ENCODE data around the gene ANXA2R.
A peak's percentile ranks its signal among the peaks of the same experiment; 100 is the strongest.
"Not testable (repeated sequence)": the region's sequence is repeated elsewhere in the genome, so short reads cannot be mapped to it uniquely, and the experiment has no call there.

ANXA2R gene

GRCh38 chr5:43040287-43041098 lies at the start of gene ANXA2R:
Gene ANXA2R, minus strand, starts transcription at chr5:43040319. Its CDS starts 273 bp downstream, at chr5:43040046.
- DNase-seq (ENCODE audit: low read depth in 2 of 2) = peak; percentile 84 to 92

DNA sequence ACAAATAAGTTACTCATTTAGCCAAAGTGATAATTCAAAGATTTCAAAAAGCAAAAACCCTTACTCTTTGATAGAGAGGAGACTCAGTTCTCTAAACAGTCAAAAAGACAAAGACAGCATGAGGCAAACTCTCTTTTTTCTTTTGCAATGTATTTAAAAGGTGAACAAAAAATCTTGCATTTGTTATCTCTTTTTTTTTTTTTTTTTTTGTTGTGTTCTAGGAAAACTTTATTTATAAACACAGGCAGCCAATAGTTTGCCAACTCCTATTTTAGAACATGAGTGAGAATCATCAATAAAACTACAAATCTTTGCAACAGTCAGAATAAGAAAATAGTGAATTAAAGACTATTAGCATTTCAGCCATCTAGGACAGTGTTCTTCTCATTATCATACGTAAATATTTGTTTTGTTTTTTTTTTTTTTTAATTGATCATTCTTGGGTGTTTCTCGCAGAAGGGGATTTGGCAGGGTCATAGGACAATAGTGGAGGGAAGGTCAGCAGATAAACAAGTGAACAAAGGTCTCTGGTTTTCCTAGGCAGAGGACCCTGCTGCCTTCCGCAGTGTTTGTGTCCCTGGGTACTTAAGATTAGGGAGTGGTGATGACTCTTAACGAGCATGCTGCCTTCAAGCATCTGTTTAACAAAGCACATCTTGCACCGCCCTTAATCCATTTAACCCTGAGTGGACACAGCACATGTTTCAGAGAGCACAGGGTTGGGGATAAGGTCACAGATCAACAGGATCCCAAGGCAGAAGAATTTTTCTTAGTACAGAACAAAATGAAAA lies 46.2 kb upstream of the ANXA2R start:
- DNase-seq (ENCODE audit: low read depth in 2 of 2) = not testable (repeated sequence)

GRCh38 chr5:43085453-43085852 lies 45.3 kb upstream of the ANXA2R start:
- DNase-seq (ENCODE audit: low read depth in 2 of 2) = no peak

GRCh38 chr5:43084468-43084867 lies 44.3 kb upstream of the ANXA2R start:
- DNase-seq (ENCODE audit: low read depth in 2 of 2) = not testable (repeated sequence)

DNA sequence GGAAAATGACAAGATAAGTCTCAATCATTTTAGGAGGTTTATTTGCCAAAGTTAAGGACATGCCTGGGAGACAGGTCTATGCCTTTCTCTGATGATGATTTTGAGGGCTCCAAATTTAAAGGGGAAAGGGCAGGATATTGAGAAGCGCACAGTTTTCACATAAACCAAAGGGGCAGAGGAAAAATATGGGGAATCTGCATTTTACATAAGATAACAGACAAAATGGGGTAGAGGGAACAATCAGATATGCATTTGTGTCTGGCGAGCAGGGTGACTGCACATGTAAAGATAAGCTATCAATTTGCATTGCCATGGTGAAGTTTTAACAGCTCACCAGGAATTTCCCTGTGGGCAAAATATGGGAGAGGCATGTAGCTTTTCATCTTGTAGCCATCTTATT lies 41.2 kb upstream of the ANXA2R start:
- not testable (repeated sequence) for DNase-seq (ENCODE audit: low read depth in 2 of 2)

- no peak for DNase-seq (ENCODE audit: low read depth in 2 of 2)
Observed at GRCh38 chr5:43078956-43079355, 38.8 kb upstream of the ANXA2R start.

DNA sequence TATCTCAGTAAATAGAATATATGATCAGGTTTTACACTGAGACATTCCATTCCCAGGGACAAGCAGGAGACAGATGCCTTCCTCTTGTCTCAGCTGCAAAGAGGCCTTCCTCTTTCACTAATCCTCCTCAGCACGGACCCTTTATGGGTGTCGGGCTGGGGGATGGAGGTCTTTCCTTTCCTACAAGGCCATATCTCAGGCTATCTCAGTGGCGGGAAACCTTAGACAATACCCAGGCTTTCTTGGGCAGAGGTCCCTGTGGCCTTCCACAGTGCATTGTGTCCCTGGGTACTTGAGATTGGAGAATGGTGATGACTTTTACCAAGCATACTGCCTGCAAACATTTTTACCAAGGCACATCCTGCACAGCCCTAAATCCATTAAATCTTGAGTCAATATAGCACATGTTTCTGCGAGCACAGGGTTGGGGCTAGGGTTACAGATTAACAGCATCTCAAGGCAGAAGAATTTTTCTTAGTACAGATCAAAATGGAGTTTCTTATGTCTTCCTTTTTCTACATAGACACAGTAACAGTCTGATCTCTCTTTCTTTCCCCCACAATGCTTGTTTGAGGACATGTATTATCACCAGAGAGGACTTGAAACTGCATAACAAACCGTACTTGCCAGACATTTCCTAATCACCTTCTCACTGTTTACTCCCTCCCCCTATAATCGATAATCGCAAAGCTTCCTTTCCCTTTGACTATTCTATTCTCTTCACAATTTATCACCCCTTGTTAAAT lies 37.5 kb upstream of the ANXA2R start:
- DNase-seq (ENCODE audit: low read depth in 2 of 2) = not testable (repeated sequence)

DNA sequence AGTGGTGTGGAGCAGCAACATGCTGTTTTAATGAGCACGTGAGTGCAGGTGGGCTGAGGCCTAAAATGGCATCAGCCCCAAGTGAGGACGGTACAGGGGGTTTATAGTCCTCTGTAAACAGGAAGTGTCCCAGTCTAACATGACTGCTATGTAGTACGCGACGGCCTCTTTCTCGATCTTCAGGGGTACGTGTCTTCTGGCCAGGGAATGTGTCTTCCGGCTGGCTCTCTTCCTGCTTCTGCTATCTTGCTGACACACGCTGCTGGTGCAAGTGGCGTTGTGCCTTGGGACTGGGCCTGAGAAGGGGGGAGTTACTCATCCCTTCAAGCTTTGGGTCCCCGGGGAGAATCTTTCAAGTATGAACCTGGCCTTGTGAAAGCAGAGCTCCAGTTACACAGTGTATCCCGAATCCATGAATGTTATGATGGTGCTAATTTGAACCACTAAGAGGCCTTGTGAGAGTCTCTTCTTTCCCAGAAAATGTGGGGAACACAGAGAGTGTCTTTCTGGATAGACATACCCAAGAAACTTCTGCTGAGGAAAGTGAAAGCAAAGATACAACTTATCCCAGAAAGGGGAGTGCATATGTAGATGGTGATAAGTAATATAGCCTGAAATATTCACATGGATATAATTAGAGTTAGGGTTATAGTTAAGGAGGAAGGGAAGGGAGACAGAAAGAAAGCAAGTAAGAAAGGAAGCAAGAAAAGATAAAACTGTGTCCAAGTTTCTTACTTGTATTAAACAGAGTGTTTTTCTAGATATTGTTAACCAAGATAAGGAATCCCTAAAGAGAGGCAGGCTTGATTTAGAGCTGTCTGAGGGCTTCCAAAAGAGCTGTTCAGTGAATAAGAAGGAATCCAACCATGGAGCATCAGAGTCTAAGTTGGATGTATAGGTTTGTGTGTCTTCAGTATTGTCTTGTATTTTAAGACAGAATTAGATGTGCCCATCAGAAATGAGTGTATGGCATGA lies 35.5 kb upstream of the ANXA2R start:
- DNase-seq (ENCODE audit: low read depth in 2 of 2) = no peak

GRCh38 chr5:43074987-43075318 lies 34.8 kb upstream of the ANXA2R start:
- no peak for DNase-seq (ENCODE audit: low read depth in 2 of 2)

DNA sequence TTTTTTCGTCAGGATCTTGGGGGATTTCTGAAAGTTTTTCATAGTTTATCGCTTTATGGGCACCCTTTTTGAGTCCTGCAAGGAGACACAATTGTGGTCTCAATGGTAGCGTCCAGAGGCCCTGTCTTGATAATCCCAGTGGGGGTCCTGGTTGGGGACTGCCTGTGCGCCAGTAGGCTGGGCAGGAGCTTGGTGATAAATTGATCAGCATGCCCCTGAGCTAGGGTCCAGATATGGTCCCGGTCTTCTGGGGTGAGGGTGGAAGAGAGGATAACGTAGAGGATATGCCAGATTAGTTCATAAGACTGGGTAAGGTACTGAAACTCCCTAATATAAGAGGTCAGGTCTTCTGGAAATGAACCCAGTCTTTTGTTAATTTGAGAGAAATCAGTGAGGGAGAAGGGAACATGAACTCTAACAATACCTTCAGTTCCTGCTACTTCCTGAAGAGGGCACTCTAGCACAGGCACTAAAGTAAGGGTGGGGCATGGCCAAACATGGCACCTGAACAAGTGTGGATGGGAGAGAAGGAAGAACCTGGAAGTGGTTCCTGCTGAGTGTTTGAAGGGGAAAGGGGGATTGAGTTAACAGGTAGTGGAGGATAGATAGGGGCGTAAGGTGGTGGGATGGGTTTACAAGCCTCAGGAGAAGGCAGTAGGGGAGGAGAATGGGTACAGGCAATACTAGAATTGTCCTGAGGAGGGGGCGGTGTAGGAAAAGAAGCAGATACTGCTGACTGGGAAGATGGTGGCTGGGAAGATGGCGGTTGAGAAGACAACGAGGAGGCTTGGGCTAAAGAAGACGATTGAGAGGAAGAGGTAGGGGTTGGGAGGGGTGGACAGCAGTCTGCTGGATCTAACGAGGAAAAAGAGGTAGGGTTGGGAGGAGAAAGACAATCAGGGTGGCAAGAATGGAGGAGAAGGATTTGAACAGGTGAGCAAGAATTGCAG lies 33.8 kb upstream of the ANXA2R start:
- no peak for DNase-seq (ENCODE audit: low read depth in 2 of 2)

GRCh38 chr5:43069401-43069720 lies 29.2 kb upstream of the ANXA2R start:
- DNase-seq (ENCODE audit: low read depth in 2 of 2) = not testable (repeated sequence)

DNA sequence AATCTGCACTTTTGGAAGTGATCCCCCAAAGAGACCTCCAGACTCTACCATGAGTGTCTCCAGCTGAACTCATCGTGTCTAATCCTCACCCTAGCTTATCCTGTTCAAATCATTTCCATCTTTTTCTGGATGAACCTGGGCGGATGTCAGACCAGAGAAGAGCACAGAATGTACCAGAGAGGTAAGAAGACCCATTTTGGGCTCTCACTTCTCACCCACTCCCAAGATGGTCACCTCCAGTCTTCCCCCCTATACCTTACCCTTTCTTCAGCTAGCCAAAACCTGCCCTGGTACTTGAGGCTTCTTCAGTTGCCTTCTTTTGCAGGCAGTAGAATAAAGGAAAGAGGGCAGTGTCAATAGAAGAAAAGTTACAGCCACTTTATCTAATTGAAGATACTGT lies 27.9 kb upstream of the ANXA2R start:
- no peak for DNase-seq (ENCODE audit: low read depth in 2 of 2)

- DNase-seq (ENCODE audit: low read depth in 2 of 2) = peak; percentile 77 to 78
Observed at GRCh38 chr5:43066799-43067741, 27.0 kb upstream of the ANXA2R start.

DNA sequence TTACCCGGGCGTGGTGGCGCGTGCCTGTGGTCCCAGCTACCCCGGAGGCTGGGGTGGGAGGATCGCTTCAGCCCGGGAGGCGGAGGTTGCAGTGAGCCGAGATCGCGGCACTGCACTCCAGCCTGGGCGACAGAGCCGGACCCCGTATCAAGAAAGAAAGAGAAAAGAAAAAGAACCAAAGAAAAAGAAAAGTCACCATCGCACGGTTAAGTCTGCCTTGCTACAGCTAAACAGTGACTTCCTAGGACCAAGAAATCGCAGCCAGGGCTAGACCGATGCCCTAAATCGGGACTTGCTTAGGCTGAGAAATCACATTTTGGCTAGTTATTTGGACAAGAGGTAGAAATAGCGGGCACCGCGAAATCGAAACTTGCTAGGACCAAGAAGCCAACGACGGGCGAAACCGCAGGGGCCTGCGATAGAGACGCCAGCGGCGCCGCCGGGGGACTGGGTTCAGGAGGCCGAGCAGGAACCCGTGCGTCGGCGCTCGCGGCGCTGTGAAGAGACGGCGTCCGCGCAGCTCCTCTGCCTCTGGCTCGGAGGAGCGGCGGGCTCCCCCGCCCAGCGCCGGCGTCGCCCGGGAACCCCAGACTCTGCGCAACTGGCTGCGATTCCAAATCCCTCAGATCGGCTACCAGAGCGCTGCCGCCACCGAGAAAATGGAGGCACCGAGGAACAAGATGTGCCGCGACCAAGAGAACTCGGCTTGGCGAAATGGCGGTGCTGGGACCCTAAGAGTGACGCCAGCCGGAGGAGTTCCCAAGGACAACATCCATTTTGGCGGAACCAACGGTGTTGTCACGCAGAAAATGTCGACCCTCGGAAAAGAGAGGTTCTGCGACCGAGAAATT lies 26.1 kb upstream of the ANXA2R start:
- peak; percentile 49 to 56 for DNase-seq (ENCODE audit: low read depth in 2 of 2)

- DNase-seq (ENCODE audit: low read depth in 2 of 2) = no peak
Observed at GRCh38 chr5:43065387-43065947, 25.3 kb upstream of the ANXA2R start.

GRCh38 chr5:43063721-43064171 lies 23.6 kb upstream of the ANXA2R start:
- DNase-seq (ENCODE audit: low read depth in 2 of 2) = no peak

DNA sequence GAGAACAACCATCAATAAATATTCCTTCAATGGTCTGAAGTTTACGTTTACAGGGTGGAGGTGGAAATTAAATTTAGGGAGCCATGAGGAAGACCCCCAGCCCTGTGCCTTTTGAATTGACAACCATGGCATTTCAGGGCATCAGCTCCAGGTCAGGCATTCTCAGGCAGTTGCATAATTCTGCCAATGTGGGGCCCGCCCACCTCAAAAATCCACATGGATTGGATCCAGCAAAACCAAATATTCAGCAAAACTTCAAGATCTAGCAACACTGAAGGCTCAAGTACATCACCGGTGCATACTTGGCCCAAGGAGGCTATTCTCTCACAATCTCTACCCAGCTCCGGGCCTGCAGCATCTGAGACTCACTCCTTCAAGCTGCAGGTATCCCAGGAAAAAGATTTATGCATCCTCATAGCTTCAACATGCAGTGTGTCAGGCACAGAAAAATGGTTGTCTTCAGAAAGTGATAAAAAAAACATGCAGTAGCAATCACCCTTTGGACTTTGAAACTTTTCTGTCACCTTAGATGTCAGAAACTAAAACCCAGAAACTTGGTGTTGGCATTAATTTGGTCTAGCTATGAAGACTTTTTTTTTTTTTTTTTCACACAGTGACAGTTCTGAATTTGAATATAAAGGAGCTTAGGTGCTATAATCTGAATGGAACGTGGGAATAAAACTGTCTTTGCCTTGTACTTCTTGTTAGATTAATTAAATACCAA lies 21.4 kb upstream of the ANXA2R start:
- DNase-seq (ENCODE audit: low read depth in 2 of 2) = no peak
